Neural cell (in vitro differentiated cells): ENCODE results near the gene SMYD5.

Source experiments
- EP300 ChIP-seq: fragments of 450-650 bp; conservative IDR thresholded peaks from 2 replicates; pipeline ENCODE4 v1.6.1; 2014; ENCODE audit warnings: antibody characterized with exemption, mild to moderate bottlenecking, moderate library complexity; ENCODE audit not compliant: poor library complexity, severe bottlenecking
- EZH2 ChIP-seq: fragments of 200-600, 300-800 bp; shearing (Covaris generic), sonication (generic); IDR thresholded peaks from 2 replicates; pipeline ENCODE4 v1.6.1; 2014; ENCODE audit warnings: antibody characterized with exemption, low read length, borderline replicate concordance, mild to moderate bottlenecking; ENCODE audit not compliant: insufficient read depth, poor library complexity, severe bottlenecking
- MXI1 ChIP-seq: fragments of 450-650 bp; conservative IDR thresholded peaks from 2 replicates; pipeline ENCODE4 v1.6.1; 2014; ENCODE audit warnings: antibody characterized with exemption, mild to moderate bottlenecking; ENCODE audit not compliant: poor library complexity, severe bottlenecking
- POLR2AphosphoS5 ChIP-seq: IDR thresholded peaks from 2 replicates; pipeline ENCODE4 v1.6.1; 2012
- RAD21 ChIP-seq: fragments of 450-650 bp; conservative IDR thresholded peaks from 2 replicates; pipeline ENCODE4 v1.6.1; 2014; ENCODE audit warnings: antibody characterized with exemption, mild to moderate bottlenecking, moderate library complexity
- REST ChIP-seq: IDR thresholded peaks from 2 replicates; pipeline ENCODE4 v1.6.1; 2012; ENCODE audit warnings: borderline replicate concordance
- SMC3 ChIP-seq: fragments of 450-650 bp; conservative IDR thresholded peaks from 2 replicates; pipeline ENCODE4 v1.6.1; 2014; ENCODE audit warnings: antibody characterized with exemption, mild to moderate bottlenecking, moderate library complexity; ENCODE audit not compliant: poor library complexity
- TAF1 ChIP-seq: IDR thresholded peaks from 2 replicates; pipeline ENCODE4 v1.6.1; 2012; ENCODE audit warnings: low read depth
- TF ChIP-seq, protein P1 (sequence below): fragments of 450-650 bp; IDR thresholded peaks from 2 replicates; pipeline ENCODE4 v1.5.1; 2014; ENCODE audit warnings: antibody characterized with exemption, mild to moderate bottlenecking, moderate library complexity; ENCODE audit not compliant: poor library complexity, severe bottlenecking

DNA sequence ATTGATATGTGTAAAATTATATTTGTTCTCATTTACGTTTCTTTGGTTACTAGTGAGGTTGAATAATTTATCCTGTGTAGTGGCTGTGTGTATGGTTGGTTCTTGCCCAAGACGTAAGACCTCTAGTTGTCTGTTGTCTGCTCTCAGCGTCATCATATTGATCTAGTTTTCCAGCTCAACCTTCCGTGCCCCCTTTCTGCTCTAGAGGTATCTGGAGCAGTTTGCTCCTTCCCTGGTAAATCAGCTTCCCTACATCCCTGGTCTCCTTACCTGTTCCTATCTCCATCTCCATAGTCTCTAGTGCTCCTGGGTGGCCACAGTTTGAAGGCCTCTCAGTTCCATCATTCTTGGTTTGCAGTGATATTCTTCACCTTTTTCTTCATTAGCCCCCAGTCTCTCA is 1.2 kb downstream of the SMYD5 start:
- TF ChIP-seq, protein P1, sequence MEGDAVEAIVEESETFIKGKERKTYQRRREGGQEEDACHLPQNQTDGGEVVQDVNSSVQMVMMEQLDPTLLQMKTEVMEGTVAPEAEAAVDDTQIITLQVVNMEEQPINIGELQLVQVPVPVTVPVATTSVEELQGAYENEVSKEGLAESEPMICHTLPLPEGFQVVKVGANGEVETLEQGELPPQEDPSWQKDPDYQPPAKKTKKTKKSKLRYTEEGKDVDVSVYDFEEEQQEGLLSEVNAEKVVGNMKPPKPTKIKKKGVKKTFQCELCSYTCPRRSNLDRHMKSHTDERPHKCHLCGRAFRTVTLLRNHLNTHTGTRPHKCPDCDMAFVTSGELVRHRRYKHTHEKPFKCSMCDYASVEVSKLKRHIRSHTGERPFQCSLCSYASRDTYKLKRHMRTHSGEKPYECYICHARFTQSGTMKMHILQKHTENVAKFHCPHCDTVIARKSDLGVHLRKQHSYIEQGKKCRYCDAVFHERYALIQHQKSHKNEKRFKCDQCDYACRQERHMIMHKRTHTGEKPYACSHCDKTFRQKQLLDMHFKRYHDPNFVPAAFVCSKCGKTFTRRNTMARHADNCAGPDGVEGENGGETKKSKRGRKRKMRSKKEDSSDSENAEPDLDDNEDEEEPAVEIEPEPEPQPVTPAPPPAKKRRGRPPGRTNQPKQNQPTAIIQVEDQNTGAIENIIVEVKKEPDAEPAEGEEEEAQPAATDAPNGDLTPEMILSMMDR, result no peak
- TF ChIP-seq EZH2 (no peak), MXI1 (no peak), POLR2AphosphoS5 (no peak), RAD21 (no peak), REST (no peak), TAF1 (no peak), SMC3 (no peak), EP300 (no peak)
